HEK293 (cell line): Measurements from ENCODE around the gene CEP295NL.

Experiments used
- CTCF ChIP-seq: fragments of 450-650 bp; formaldehyde crosslinking; IDR thresholded peaks from 2 replicates; pipeline ENCODE4 v1.5.1; 2016; ENCODE audit warnings: missing biosample characterization, missing genetic modification characterization
- PATZ1 ChIP-seq: fragments of 450-650 bp; formaldehyde crosslinking; IDR thresholded peaks from 2 replicates; pipeline ENCODE4 v1.5.1; 2016; ENCODE audit warnings: missing biosample characterization, missing genetic modification characterization
- REST ChIP-seq: fragments of 450-650 bp; formaldehyde crosslinking; IDR thresholded peaks from 2 replicates; pipeline ENCODE4 v1.5.1; 2016; ENCODE audit warnings: missing biosample characterization, missing genetic modification characterization
- WT1 ChIP-seq: fragments of 450-650 bp; formaldehyde crosslinking; IDR thresholded peaks from 2 replicates; pipeline ENCODE4 v1.5.1; 2016; ENCODE audit warnings: missing biosample characterization, missing genetic modification characterization
- ZNF23 ChIP-seq: fragments of 450-650 bp; formaldehyde crosslinking; IDR thresholded peaks from 2 replicates; pipeline ENCODE4 v1.5.1; 2016; ENCODE audit warnings: missing biosample characterization, missing genetic modification characterization, borderline replicate concordance
- ZNF311 ChIP-seq: fragments of 450-650 bp; formaldehyde crosslinking; IDR thresholded peaks from 2 replicates; pipeline ENCODE4 v1.5.1; 2017; ENCODE audit warnings: missing biosample characterization, missing genetic modification characterization, borderline replicate concordance
- ZNF501 ChIP-seq: fragments of 450-650 bp; formaldehyde crosslinking; IDR thresholded peaks from 2 replicates; pipeline ENCODE4 v1.5.1; 2016; ENCODE audit warnings: missing biosample characterization, missing genetic modification characterization
- ZNF660 ChIP-seq: fragments of 450-650 bp; IDR thresholded peaks from 2 replicates; pipeline ENCODE4 v1.5.1; 2018; ENCODE audit warnings: missing biosample characterization, mild to moderate bottlenecking, missing genetic modification characterization
- ZNF670 ChIP-seq: fragments of 450-650 bp; formaldehyde crosslinking; IDR thresholded peaks from 2 replicates; pipeline ENCODE4 v1.5.1; 2016; ENCODE audit warnings: missing biosample characterization, missing genetic modification characterization, low read depth

- no peak for TF ChIP-seq REST
- no peak for TF ChIP-seq CTCF (tag by site-specific recombination)
- no peak for TF ChIP-seq ZNF660
- no peak for TF ChIP-seq ZNF670 (tag by site-specific recombination)
- TF ChIP-seq ZNF23 (tag by site-specific recombination) = no peak
- TF ChIP-seq ZNF311 (tag by site-specific recombination) = no peak
- no peak for TF ChIP-seq ZNF501 (tag by site-specific recombination)
- no peak for TF ChIP-seq WT1 (tag by site-specific recombination)
- no peak for TF ChIP-seq PATZ1 (tag by site-specific recombination)
Observed at GRCh38 chr17:78898947-78899346, 4.1 kb downstream of the CEP295NL start.
